RWPE1 (cell line): Measurements from ENCODE around the gene FAM171A2.

Experiments used
- CTCF ChIA-PET: fragments of 350-600 bp; sonication (Branson Sonifier 250); formaldehyde crosslinking; extraction: SDS; loops from one replicate; lab custom pipeline; 2021; lab: Yijun Ruan, JAX
- POLR2A ChIA-PET: fragments of 400-600 bp; formaldehyde crosslinking; extraction: SDS; loops from one replicate; lab custom pipeline; 2020; ENCODE audit warnings: antibody characterized with exemption; ENCODE audit not compliant: low non-redundant PET; lab: Yijun Ruan, JAX
- DNase-seq: peaks from one replicate; pipeline ENCODE4 v3.0.0; 2012; ENCODE audit warnings: low spot score
- H3K27ac ChIP-seq: fragments of 450-650 bp; 2 replicates; pipeline ENCODE4 v1.5.1; 2017
- TF ChIP-seq, protein P1 (sequence below): fragments of 450-650 bp; conservative IDR thresholded peaks from 2 replicates; pipeline ENCODE4 v1.5.1; 2017; ENCODE audit warnings: low read depth, mild to moderate bottlenecking

FAM171A2 gene

GRCh38 chr17:44324092-44324570 lies 39.5 kb downstream of the FAM171A2 start:
- DNase-seq: no peak
- peak overlapping the region; percentile 99 for H3K27ac ChIP-seq
- TF ChIP-seq, protein P1, sequence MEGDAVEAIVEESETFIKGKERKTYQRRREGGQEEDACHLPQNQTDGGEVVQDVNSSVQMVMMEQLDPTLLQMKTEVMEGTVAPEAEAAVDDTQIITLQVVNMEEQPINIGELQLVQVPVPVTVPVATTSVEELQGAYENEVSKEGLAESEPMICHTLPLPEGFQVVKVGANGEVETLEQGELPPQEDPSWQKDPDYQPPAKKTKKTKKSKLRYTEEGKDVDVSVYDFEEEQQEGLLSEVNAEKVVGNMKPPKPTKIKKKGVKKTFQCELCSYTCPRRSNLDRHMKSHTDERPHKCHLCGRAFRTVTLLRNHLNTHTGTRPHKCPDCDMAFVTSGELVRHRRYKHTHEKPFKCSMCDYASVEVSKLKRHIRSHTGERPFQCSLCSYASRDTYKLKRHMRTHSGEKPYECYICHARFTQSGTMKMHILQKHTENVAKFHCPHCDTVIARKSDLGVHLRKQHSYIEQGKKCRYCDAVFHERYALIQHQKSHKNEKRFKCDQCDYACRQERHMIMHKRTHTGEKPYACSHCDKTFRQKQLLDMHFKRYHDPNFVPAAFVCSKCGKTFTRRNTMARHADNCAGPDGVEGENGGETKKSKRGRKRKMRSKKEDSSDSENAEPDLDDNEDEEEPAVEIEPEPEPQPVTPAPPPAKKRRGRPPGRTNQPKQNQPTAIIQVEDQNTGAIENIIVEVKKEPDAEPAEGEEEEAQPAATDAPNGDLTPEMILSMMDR: no peak
- ChIA-PET POLR2A (no interaction called here), CTCF (interaction anchor here (1.0 kb wide), 2 partner anchors 27 to 105 kb away, joined by 3 to 5 read pairs; no protein-coding TSS in a partner anchor)

GRCh38 chr17:44323359-44324091 lies 40.1 kb downstream of the FAM171A2 start:
- ChIA-PET POLR2A (no interaction called here), CTCF (interaction anchor here (1.0 kb wide), 1 partner anchor 27 kb away, joined by 3 read pairs; no protein-coding TSS in a partner anchor)
- TF ChIP-seq, protein P1: no peak
- DNase-seq: no peak
- H3K27ac ChIP-seq: peak overlapping the region; percentile 99

GRCh38 chr17:44322236-44322895 lies 41.3 kb downstream of the FAM171A2 start:
- ChIA-PET CTCF (no interaction called here), POLR2A (no interaction called here)
- H3K27ac ChIP-seq: peak overlapping the region; percentile 99
- TF ChIP-seq, protein P1: no peak
- no peak for DNase-seq

DNA sequence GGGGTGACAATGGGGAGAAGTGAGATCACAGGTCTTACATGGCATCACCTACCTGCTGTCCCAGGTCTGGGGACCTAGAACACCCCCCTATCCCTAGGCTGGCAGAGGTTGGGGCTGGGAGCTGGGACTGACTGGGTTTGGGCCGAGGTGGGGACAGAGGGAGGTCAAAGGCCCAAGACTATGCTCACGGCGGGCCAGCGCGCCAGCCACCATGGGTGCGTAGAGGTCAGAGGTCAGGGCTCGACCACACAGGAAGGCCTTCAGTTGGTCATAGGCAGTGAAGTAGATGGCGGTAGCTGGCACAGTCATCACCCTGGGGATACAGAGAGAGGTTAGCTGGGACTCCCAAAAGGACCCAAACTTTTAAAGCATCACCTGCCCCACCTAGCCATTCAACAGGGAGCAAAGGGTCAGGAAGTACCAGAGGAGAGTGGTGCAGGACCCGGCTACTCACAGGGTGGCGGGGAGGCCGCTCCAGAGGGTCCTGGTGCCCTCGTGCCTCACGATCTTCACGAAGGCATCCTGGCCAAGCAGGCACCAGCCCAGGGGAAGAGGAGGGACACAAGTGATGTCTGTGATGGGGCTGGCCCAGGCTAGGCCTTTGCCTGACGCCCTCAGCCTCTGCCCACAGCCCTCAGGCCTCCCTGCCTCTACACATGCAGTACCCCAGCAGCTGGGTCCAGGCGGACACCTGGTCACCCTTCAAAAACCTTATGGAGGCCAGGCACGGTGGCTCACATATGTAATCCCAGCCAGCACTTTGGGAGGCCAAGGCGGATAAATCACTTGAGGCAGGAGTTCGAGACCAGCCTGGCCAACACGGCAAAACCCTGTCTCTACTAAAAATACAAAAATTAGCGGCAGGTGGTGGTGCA lies 42.2 kb downstream of the FAM171A2 start:
- POLR2A ChIA-PET: no interaction called here
- peak overlapping the region; percentile 3; the same call in 1 of the 2 replicates for H3K27ac ChIP-seq
- no peak for DNase-seq
- TF ChIP-seq, protein P1: no peak
- CTCF ChIA-PET: interaction anchor here (0.6 kb wide), 1 partner anchor 103 kb away, joined by 4 read pairs; no protein-coding TSS in a partner anchor

DNA sequence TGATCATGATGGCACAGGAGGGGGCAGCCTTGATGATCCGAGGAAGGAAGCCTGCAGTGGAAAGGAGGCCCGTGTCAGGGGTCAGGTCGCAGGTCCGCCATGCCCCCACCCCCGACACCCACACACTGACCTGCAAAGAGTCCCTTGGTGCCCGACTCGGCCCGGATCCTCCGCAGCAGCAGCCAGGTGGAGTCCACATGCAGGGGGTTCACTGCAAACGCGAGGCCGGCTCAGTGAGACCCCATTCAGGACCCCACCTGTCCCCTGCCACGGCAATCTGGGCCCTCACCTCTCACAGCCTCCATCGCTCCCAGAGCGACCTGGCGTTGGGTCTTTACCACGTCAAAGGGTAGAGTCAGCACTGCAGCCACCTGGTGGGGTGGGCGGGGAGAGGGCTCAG lies 43.6 kb downstream of the FAM171A2 start:
- ChIA-PET CTCF (no interaction called here), POLR2A (interaction anchor here (0.6 kb wide), 1 partner anchor 832 kb away, joined by 3 read pairs; no protein-coding TSS in a partner anchor)
- TF ChIP-seq, protein P1: no peak
- peak overlapping the region; percentile 26 for H3K27ac ChIP-seq
- no peak for DNase-seq
